ENCODE results near the gene GNAL. TPM values are rescaled to one million over a fixed set of nuclear protein-coding genes. Genes with fewer than 3 reads are reported as not detected.
A peak's percentile ranks its signal among the peaks of the same experiment; 100 is the strongest.

GNAL gene
- total and polyA plus RNA-seq, 2 experiments from 2014 or later, result 7.5 to 21.6 TPM

- TF ChIP-seq EZH2 (IDR thresholded peaks at IDR 0.05; ENCODE audit: low read depth, unreplicated experiment) (no peak), POLR2AphosphoS5 (IDR thresholded peaks at IDR 0.05; ENCODE audit: low read depth) (no peak), JUNB (IDR thresholded peaks at IDR 0.05; ENCODE audit: unreplicated experiment) (no peak)
- TF ChIP-seq, protein P1, sequence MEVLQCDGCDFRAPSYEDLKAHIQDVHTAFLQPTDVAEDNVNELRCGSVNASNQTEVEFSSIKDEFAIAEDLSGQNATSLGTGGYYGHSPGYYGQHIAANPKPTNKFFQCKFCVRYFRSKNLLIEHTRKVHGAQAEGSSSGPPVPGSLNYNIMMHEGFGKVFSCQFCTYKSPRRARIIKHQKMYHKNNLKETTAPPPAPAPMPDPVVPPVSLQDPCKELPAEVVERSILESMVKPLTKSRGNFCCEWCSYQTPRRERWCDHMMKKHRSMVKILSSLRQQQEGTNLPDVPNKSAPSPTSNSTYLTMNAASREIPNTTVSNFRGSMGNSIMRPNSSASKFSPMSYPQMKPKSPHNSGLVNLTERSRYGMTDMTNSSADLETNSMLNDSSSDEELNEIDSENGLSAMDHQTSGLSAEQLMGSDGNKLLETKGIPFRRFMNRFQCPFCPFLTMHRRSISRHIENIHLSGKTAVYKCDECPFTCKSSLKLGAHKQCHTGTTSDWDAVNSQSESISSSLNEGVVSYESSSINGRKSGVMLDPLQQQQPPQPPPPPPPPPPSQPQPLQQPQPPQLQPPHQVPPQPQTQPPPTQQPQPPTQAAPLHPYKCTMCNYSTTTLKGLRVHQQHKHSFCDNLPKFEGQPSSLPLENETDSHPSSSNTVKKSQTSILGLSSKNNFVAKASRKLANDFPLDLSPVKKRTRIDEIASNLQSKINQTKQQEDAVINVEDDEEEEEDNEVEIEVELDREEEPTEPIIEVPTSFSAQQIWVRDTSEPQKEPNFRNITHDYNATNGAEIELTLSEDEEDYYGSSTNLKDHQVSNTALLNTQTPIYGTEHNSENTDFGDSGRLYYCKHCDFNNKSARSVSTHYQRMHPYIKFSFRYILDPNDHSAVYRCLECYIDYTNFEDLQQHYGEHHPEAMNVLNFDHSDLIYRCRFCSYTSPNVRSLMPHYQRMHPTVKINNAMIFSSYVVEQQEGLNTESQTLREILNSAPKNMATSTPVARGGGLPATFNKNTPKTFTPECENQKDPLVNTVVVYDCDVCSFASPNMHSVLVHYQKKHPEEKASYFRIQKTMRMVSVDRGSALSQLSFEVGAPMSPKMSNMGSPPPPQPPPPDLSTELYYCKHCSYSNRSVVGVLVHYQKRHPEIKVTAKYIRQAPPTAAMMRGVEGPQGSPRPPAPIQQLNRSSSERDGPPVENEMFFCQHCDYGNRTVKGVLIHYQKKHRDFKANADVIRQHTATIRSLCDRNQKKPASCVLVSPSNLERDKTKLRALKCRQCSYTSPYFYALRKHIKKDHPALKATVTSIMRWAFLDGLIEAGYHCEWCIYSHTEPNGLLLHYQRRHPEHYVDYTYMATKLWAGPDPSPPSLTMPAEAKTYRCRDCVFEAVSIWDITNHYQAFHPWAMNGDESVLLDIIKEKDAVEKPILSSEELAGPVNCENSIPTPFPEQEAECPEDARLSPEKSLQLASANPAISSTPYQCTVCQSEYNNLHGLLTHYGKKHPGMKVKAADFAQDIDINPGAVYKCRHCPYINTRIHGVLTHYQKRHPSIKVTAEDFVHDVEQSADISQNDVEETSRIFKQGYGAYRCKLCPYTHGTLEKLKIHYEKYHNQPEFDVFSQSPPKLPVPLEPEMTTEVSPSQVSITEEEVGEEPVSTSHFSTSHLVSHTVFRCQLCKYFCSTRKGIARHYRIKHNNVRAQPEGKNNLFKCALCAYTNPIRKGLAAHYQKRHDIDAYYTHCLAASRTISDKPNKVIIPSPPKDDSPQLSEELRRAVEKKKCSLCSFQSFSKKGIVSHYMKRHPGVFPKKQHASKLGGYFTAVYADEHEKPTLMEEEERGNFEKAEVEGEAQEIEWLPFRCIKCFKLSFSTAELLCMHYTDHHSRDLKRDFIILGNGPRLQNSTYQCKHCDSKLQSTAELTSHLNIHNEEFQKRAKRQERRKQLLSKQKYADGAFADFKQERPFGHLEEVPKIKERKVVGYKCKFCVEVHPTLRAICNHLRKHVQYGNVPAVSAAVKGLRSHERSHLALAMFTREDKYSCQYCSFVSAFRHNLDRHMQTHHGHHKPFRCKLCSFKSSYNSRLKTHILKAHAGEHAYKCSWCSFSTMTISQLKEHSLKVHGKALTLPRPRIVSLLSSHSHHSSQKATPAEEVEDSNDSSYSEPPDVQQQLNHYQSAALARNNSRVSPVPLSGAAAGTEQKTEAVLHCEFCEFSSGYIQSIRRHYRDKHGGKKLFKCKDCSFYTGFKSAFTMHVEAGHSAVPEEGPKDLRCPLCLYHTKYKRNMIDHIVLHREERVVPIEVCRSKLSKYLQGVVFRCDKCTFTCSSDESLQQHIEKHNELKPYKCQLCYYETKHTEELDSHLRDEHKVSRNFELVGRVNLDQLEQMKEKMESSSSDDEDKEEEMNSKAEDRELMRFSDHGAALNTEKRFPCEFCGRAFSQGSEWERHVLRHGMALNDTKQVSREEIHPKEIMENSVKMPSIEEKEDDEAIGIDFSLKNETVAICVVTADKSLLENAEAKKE (CRISPR knock-in tag; IDR thresholded peaks at IDR 0.05), result no peak
Observed at GRCh38 chr18:11783716-11784331, 94.8 kb downstream of the GNAL start (continued).

DNA sequence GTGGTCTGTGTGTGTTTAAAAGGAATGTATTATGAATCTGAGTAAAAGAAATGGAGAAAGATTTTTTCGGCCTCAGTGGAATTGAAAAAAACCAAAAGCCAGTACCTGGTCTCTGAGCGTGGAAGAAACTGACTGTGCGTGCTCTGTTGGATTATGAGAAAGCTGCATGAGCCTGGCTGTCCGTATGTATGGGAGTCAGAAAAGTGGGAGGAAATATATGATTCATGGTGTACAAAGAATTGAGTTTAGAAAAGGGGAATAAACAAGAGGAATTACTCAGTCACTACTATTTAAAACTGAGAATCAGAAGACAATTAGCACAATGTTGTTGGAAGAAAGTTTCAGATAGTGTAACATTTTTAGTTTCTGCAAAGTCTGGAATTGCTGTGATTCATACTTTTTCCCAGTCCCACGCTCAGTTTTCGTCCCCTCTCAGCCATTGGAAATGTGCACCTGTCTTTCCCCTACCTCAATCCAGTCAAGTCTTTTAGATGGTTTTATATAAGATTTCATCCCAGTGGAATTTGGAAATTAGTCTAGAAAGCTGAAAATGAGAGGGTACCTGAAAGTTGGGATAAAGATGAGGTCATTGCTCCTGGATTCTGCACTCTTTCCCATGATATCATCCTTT is 95.7 kb downstream of the GNAL start:
- Histone ChIP-seq H3K79me2 (replicated peaks; ENCODE audit: insufficient read depth) (no peaks in the 10 kb centered on the region), H3K9me2 (ENCODE audit: insufficient read depth) (no peaks in the 10 kb centered on the region), H2AFZ (no peak overlapping the region), H4K20me1 (replicated peaks; ENCODE audit: insufficient read depth) (no peaks in the 10 kb centered on the region), H3F3A (replicated peaks; ENCODE audit: low read depth) (no peaks in the 10 kb centered on the region), H3K4me2 (peak overlapping the region; percentile 70; the same call in 1 of the 2 replicates), H3K27ac (ENCODE audit: low read depth) (no peak overlapping the region), H3K36me3 (ENCODE audit: insufficient read depth) (no peaks in the 10 kb centered on the region), H3K27me3 (ENCODE audit: insufficient read depth) (no peaks in the 10 kb centered on the region), H3K4me1 (ENCODE audit: insufficient read depth) (peaks cover 37% of the 10 kb centered on the region), H3K4me3 (no peak overlapping the region)
- Mint-ChIP-seq H3K27me3 (ENCODE audit: insufficient read depth, low read depth, poor library complexity) (peaks cover 9% of the 10 kb centered on the region), H3K27ac (no peak overlapping the region), H3K36me3 (ENCODE audit: low read depth) (no peaks in the 10 kb centered on the region; the same call in 2 of the 3 replicates), H3K4me3 (no peak overlapping the region), H3K4me1 (peaks cover 60% of the 10 kb centered on the region), H3K9me3 (no peaks in the 10 kb centered on the region)
- no peak for DNase-seq (ENCODE audit: low spot score)
- ATAC-seq, result no peak
- TF ChIP-seq EZH2 (IDR thresholded peaks at IDR 0.05; ENCODE audit: low read depth, unreplicated experiment), result no peak
- TF ChIP-seq ZNF114 (CRISPR knock-in tag; IDR thresholded peaks at IDR 0.05), result no peak
- TF ChIP-seq JUNB (IDR thresholded peaks at IDR 0.05; ENCODE audit: unreplicated experiment), result no peak
- TF ChIP-seq EZH2phosphoT487 (IDR thresholded peaks at IDR 0.05; ENCODE audit: unreplicated experiment), result no peak
- TF ChIP-seq, protein P2, sequence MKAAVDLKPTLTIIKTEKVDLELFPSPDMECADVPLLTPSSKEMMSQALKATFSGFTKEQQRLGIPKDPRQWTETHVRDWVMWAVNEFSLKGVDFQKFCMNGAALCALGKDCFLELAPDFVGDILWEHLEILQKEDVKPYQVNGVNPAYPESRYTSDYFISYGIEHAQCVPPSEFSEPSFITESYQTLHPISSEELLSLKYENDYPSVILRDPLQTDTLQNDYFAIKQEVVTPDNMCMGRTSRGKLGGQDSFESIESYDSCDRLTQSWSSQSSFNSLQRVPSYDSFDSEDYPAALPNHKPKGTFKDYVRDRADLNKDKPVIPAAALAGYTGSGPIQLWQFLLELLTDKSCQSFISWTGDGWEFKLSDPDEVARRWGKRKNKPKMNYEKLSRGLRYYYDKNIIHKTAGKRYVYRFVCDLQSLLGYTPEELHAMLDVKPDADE (IDR thresholded peaks at IDR 0.05), result no peak
- no peak for TF ChIP-seq POLR2AphosphoS5 (IDR thresholded peaks at IDR 0.05; ENCODE audit: low read depth)
- no peak for TF ChIP-seq CREB1 (CRISPR knock-in tag; IDR thresholded peaks at IDR 0.05; ENCODE audit: low read depth)

All from GM23338 (cell line).